HCT116 (cell line): ENCODE measurements around the gene DIDO1. TPM values are rescaled to one million over a fixed set of nuclear protein-coding genes. Genes with fewer than 3 reads are reported as not detected.

Experiments used
- ATAC-seq: fragments of 200-7000 bp; cut with Tn5 transposase; 2 replicates; pipeline ENCODE4 v1.9.1; 2020; ENCODE audit warnings: mild to moderate bottlenecking, moderate library complexity
- BruUV-seq: library from RNA; stranded (reverse); fragments of 400-500 nt; replicated peaks from 2 replicates; lab custom pipeline; 2021; lab: Mats Ljungman, UMichigan
- CTCF ChIA-PET: fragments of 300-600 bp; sonication (Branson Sonifier 250); formaldehyde crosslinking; loops from one replicate; lab custom pipeline; 2021; ENCODE audit warnings: antibody characterized with exemption; lab: Charles Lee
- POLR2A ChIA-PET: fragments of 300-600, 350-600 bp; sonication (Branson Sonifier 250); formaldehyde crosslinking; loops from one replicate; lab custom pipeline; 2021; ENCODE audit warnings: antibody characterized with exemption; lab: Charles Lee
- RAD21 ChIA-PET, 2 experiments: fragments of 300-600 bp; sonication (Branson Sonifier 250); formaldehyde crosslinking; loops; one replicate each; lab custom pipeline; 2023; ENCODE audit warnings: low total read pairs in 2 of 2; ENCODE audit not compliant: uncharacterized antibody in 2 of 2, unreplicated experiment in 2 of 2, low non-redundant PET in 1 of 2; lab: Charles Lee
- DNase-seq: peaks from one replicate; pipeline ENCODE4 v3.0.0-alpha.2; 2010; ENCODE audit warnings: low read depth, low spot score
- H2AFZ ChIP-seq: fragments of 200-600 bp; shearing (Covaris generic), sonication (generic); 2 replicates; pipeline ENCODE4 v1.6.1; 2017; ENCODE audit warnings: low read depth, mixed run types, mixed read lengths, antibody characterized with exemption, low read length; ENCODE audit not compliant: poor library complexity, severe bottlenecking
- H3K27ac ChIP-seq: 2 replicates; pipeline ENCODE4 v1.5.1; 2012; ENCODE audit warnings: low read depth, low read length
- H3K27me3 ChIP-seq: fragments of 200-600 bp; sonication (generic); 2 replicates; pipeline ENCODE4 v1.6.1; 2016; ENCODE audit warnings: mixed run types, low read length, mixed read lengths; ENCODE audit not compliant: insufficient read depth
- H3K36me3 ChIP-seq, 2 experiments: fragments of 200-500 bp in 1 of 2; fragments of 200-600 bp in 1 of 2; sonication (Bioruptor generic) in 1 of 2; sonication (generic) in 1 of 2; 2 replicates each; pipeline versions ENCODE4 v1.5.1 to v1.6.1; 2014 to 2016; ENCODE audit warnings: low read length in 2 of 2, inconsistent platforms in 1 of 2, mixed read lengths in 1 of 2, mixed run types in 1 of 2; ENCODE audit not compliant: insufficient read depth in 2 of 2, control insufficient read depth in 1 of 2
- H3K4me1 ChIP-seq, 2 experiments: fragments of 200-600 bp in 1 of 2; sonication (generic) in 1 of 2; 2 replicates each; pipeline versions ENCODE4 v1.5.1 to v1.6.1; 2012 to 2017; ENCODE audit warnings: low read length in 2 of 2, inconsistent platforms in 1 of 2, mild to moderate bottlenecking in 1 of 2, mixed read lengths in 1 of 2, mixed run types in 1 of 2, moderate library complexity in 1 of 2; ENCODE audit not compliant: insufficient read depth in 2 of 2, control insufficient read depth in 1 of 2
- H3K4me2 ChIP-seq: fragments of 200-600 bp; sonication (generic); 2 replicates; pipeline ENCODE4 v1.6.1; 2017; ENCODE audit warnings: mixed run types, low read length, mixed read lengths
- H3K4me3 ChIP-seq, 2 experiments: fragments of 200-600 bp in 1 of 2; sonication (generic) in 1 of 2; replicated peaks in 1 of 2; 2 replicates each; pipeline ENCODE4 v1.5.1; 2011 to 2016; ENCODE audit warnings: low read length in 2 of 2, control low read depth in 1 of 2, low read depth in 1 of 2, mild to moderate bottlenecking in 1 of 2, mixed read lengths in 1 of 2, mixed run types in 1 of 2
- H3K79me2 ChIP-seq: fragments of 200-600 bp; sonication (generic); 2 replicates; pipeline ENCODE4 v1.6.1; 2017; ENCODE audit warnings: mild to moderate bottlenecking, mixed run types, low read length, moderate library complexity, mixed read lengths; ENCODE audit not compliant: insufficient read depth
- H3K9ac ChIP-seq: fragments of 200-600 bp; sonication (generic); 2 replicates; pipeline ENCODE4 v1.6.1; 2016; ENCODE audit warnings: low read length, mixed read lengths
- H3K9me2 ChIP-seq: fragments of 200-600 bp; sonication (generic), shearing (Covaris generic); 2 replicates; pipeline ENCODE4 v1.6.1; 2017; ENCODE audit warnings: mixed run types, mild to moderate bottlenecking, moderate library complexity; ENCODE audit not compliant: insufficient read depth
- H3K9me3 ChIP-seq, 2 experiments: fragments of 200-500 bp in 1 of 2; fragments of 200-600 bp in 1 of 2; sonication (Bioruptor generic) in 1 of 2; sonication (generic) in 1 of 2; 2 replicates each; pipeline ENCODE4 v1.6.1; 2014 to 2017; ENCODE audit warnings: low read length in 2 of 2, mixed read lengths in 2 of 2, inconsistent platforms in 1 of 2, low read depth in 1 of 2, mild to moderate bottlenecking in 1 of 2, mixed run types in 1 of 2, moderate library complexity in 1 of 2; ENCODE audit not compliant: control insufficient read depth in 1 of 2, insufficient read depth in 1 of 2
- H4K20me1 ChIP-seq: fragments of 200-600 bp; sonication (generic), shearing (Covaris generic); 2 replicates; pipeline ENCODE4 v1.6.1; 2017; ENCODE audit warnings: mixed run types, mild to moderate bottlenecking, moderate library complexity; ENCODE audit not compliant: insufficient read depth
- CBX3 ChIP-seq: IDR thresholded peaks from 2 replicates; pipeline ENCODE4 v1.6.1; 2012; ENCODE audit warnings: low read depth
- ELF1 ChIP-seq: IDR thresholded peaks from 2 replicates; pipeline ENCODE4 v1.6.1; 2012; ENCODE audit warnings: low read depth, borderline replicate concordance
- RAD21 ChIP-seq: IDR thresholded peaks from 2 replicates; pipeline ENCODE4 v1.6.1; 2012; ENCODE audit warnings: low read depth, mild to moderate bottlenecking
- SP1 ChIP-seq: IDR thresholded peaks from 2 replicates; pipeline ENCODE4 v1.6.1; 2012; ENCODE audit warnings: low read depth
- SRF ChIP-seq: IDR thresholded peaks from 2 replicates; pipeline ENCODE4 v1.6.1; 2012; ENCODE audit warnings: low read depth
- TCF7L2 ChIP-seq: IDR thresholded peaks from 2 replicates; pipeline ENCODE4 v1.7.0; 2011; ENCODE audit warnings: borderline replicate concordance, inconsistent platforms; ENCODE audit not compliant: insufficient read depth, insufficient read length; ENCODE audit errors: extremely low read depth
- ZFX ChIP-seq: fragments of 450-650 bp; IDR thresholded peaks from 2 replicates; pipeline ENCODE4 v1.6.1; 2017
- intact Hi-C: fragments of 100-400 bp; cut with micrococcal nuclease; formaldehyde crosslinking; loops from 2 replicates; pipeline ENCODE4 v1.10.0; 2022
- total RNA-seq: library from RNA; stranded (reverse); gene quantifications from one replicate; pipeline ENCODE4 v1.2.1, GENCODE V29; 2021; ENCODE audit not compliant: unreplicated experiment
- TF ChIP-seq, protein P1 (sequence below): IDR thresholded peaks from 2 replicates; pipeline ENCODE4 v1.6.1; 2012; ENCODE audit warnings: low read depth
- TF ChIP-seq, protein P2 (sequence below): IDR thresholded peaks from 2 replicates; pipeline ENCODE4 v1.6.1; 2011; ENCODE audit warnings: mild to moderate bottlenecking, low read length, moderate library complexity; ENCODE audit not compliant: insufficient replicate concordance; ENCODE audit errors: extremely low read depth

Gene DIDO1
- total RNA-seq, 1 experiment from 2014 or later, result 41.4 TPM

DNA sequence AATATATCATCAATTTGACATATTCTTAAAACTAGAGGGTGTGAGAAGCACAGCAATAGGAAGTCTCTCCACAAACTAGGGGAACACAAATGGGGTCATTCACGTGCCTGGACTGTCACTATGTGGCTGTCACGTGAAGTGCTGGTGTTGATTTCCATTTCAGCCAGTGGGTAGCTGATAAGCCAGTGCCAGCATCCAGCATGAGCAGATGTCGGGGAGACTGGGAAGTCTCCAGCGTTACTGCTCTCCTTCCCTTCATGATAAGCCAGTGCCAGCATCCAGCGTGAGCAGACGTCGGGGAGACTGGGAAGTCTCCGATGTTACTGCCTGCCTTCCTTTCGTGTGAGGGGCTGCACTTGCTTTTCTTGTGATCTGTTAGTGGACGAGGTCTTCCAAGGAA, 20.6 kb upstream of the DIDO1 start:
- H2AFZ ChIP-seq, result no peak overlapping the region
- TF ChIP-seq, protein P1, sequence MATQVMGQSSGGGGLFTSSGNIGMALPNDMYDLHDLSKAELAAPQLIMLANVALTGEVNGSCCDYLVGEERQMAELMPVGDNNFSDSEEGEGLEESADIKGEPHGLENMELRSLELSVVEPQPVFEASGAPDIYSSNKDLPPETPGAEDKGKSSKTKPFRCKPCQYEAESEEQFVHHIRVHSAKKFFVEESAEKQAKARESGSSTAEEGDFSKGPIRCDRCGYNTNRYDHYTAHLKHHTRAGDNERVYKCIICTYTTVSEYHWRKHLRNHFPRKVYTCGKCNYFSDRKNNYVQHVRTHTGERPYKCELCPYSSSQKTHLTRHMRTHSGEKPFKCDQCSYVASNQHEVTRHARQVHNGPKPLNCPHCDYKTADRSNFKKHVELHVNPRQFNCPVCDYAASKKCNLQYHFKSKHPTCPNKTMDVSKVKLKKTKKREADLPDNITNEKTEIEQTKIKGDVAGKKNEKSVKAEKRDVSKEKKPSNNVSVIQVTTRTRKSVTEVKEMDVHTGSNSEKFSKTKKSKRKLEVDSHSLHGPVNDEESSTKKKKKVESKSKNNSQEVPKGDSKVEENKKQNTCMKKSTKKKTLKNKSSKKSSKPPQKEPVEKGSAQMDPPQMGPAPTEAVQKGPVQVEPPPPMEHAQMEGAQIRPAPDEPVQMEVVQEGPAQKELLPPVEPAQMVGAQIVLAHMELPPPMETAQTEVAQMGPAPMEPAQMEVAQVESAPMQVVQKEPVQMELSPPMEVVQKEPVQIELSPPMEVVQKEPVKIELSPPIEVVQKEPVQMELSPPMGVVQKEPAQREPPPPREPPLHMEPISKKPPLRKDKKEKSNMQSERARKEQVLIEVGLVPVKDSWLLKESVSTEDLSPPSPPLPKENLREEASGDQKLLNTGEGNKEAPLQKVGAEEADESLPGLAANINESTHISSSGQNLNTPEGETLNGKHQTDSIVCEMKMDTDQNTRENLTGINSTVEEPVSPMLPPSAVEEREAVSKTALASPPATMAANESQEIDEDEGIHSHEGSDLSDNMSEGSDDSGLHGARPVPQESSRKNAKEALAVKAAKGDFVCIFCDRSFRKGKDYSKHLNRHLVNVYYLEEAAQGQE, result no peak
- TF ChIP-seq TCF7L2 (no peak), ELF1 (no peak), CBX3 (no peak), SRF (no peak), RAD21 (no peak), ZFX (no peak), SP1 (no peak)
- TF ChIP-seq, protein P2, sequence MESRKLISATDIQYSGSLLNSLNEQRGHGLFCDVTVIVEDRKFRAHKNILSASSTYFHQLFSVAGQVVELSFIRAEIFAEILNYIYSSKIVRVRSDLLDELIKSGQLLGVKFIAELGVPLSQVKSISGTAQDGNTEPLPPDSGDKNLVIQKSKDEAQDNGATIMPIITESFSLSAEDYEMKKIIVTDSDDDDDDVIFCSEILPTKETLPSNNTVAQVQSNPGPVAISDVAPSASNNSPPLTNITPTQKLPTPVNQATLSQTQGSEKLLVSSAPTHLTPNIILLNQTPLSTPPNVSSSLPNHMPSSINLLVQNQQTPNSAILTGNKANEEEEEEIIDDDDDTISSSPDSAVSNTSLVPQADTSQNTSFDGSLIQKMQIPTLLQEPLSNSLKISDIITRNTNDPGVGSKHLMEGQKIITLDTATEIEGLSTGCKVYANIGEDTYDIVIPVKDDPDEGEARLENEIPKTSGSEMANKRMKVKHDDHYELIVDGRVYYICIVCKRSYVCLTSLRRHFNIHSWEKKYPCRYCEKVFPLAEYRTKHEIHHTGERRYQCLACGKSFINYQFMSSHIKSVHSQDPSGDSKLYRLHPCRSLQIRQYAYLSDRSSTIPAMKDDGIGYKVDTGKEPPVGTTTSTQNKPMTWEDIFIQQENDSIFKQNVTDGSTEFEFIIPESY, result no peak
- ATAC-seq (no peak), DNase-seq (no peak)
- intact Hi-C loops, result no loop called here
- CTCF ChIA-PET, result no interaction called here
- no peak overlapping the region for H3K9ac ChIP-seq
- no peaks in the 10 kb centered on the region for H3K27me3 ChIP-seq
- POLR2A ChIA-PET, result no interaction called here
- H3K9me2 ChIP-seq, result no peaks in the 10 kb centered on the region
- H3K27ac ChIP-seq, result no peak overlapping the region
- peaks cover 17% of the 10 kb centered on the region for H3K79me2 ChIP-seq
- H3K4me2 ChIP-seq, result no peak overlapping the region
- RAD21 ChIA-PET, result no interaction called here
- H3K36me3 ChIP-seq, result peaks cover 45 to 65% of the 10 kb centered on the region in 2 experiments
- H4K20me1 ChIP-seq, result no peaks in the 10 kb centered on the region
- no TSS peak for BruUV-seq
- H3K9me3 ChIP-seq, result peaks cover 0 to 6% of the 10 kb centered on the region in 2 experiments; a peak in 1 of 4 replicates
- no peak overlapping the region for H3K4me3 ChIP-seq
- peaks cover 6 to 7% of the 10 kb centered on the region in 2 experiments for H3K4me1 ChIP-seq
